IPS-11a (cell line): ENCODE data around the gene JCAD.

Experiments
- H3K4me3 ChIP-seq: one replicate; pipeline ENCODE4 v1.5.1; 2013; ENCODE audit warnings: low read depth, low read length, control low read depth

JCAD gene

GRCh38 chr10:30047924-30048531, 11.4 kb downstream of the JCAD start:
- H3K4me3 ChIP-seq: no peak overlapping the region

- H3K4me3 ChIP-seq: no peak overlapping the region
Observed at GRCh38 chr10:30047430-30047829, 12.0 kb downstream of the JCAD start.

- H3K4me3 ChIP-seq: no peak overlapping the region
Observed at GRCh38 chr10:30046476-30046875, 12.9 kb downstream of the JCAD start.

GRCh38 chr10:30045961-30046360, 13.4 kb downstream of the JCAD start:
- no peak overlapping the region for H3K4me3 ChIP-seq

GRCh38 chr10:30043476-30044270, 15.7 kb downstream of the JCAD start:
- H3K4me3 ChIP-seq: no peak overlapping the region

GRCh38 chr10:30042820-30043219, 16.6 kb downstream of the JCAD start:
- no peak overlapping the region for H3K4me3 ChIP-seq

GRCh38 chr10:30041196-30042105, 17.9 kb downstream of the JCAD start:
- no peak overlapping the region for H3K4me3 ChIP-seq

- H3K4me3 ChIP-seq: no peak overlapping the region
Observed at GRCh38 chr10:30040597-30040996, 18.8 kb downstream of the JCAD start.

GRCh38 chr10:30039988-30040387, 19.4 kb downstream of the JCAD start:
- H3K4me3 ChIP-seq: no peak overlapping the region

GRCh38 chr10:30039567-30039966, 19.8 kb downstream of the JCAD start:
- H3K4me3 ChIP-seq: no peak overlapping the region

GRCh38 chr10:30038781-30039536, 20.4 kb downstream of the JCAD start:
- no peak overlapping the region for H3K4me3 ChIP-seq

- H3K4me3 ChIP-seq: no peak overlapping the region
Observed at GRCh38 chr10:30037620-30038336, 21.6 kb downstream of the JCAD start.

GRCh38 chr10:30036811-30037210, 22.6 kb downstream of the JCAD start:
- no peak overlapping the region for H3K4me3 ChIP-seq

- no peak overlapping the region for H3K4me3 ChIP-seq
Observed at GRCh38 chr10:30036341-30036740, 23.0 kb downstream of the JCAD start.

- H3K4me3 ChIP-seq: no peak overlapping the region
Observed at GRCh38 chr10:30034433-30035137, 24.8 kb downstream of the JCAD start.

- no peak overlapping the region for H3K4me3 ChIP-seq
Observed at GRCh38 chr10:30032125-30032524, 27.3 kb downstream of the JCAD start.

- no peak overlapping the region for H3K4me3 ChIP-seq
Observed at GRCh38 chr10:30029872-30030256, 29.5 kb downstream of the JCAD start.

GRCh38 chr10:30029164-30029871, 30.1 kb downstream of the JCAD start:
- H3K4me3 ChIP-seq: no peak overlapping the region

GRCh38 chr10:30028738-30029030, 30.7 kb downstream of the JCAD start:
- H3K4me3 ChIP-seq: no peak overlapping the region
